Measurements from ENCODE around the gene CEBPG. TPM values are rescaled to one million over a fixed set of nuclear protein-coding genes. Genes with fewer than 3 reads are reported as not detected.

The CEBPG gene
- total RNA-seq, 6 donors from 2014 or later, result 11.5 to 44.7 (median 22.7) TPM

- DNase-seq (no peak), ATAC-seq (ENCODE audit: low FRiP score in 2 of 2) (no peak)
- Histone ChIP-seq H3K27ac (no peak overlapping the region), H3K4me3 (no peak overlapping the region), H3K36me3 (no peaks in the 10 kb centered on the region), H3K27me3 (no peaks in the 10 kb centered on the region), H3K9me3 (no peaks in the 10 kb centered on the region), H3K4me1 (no peaks in the 10 kb centered on the region)
- TF ChIP-seq EP300 (IDR thresholded peaks at IDR 0.05) (no peak), POLR2AphosphoS5 (IDR thresholded peaks at IDR 0.05) (no peak), CTCF (IDR thresholded peaks at IDR 0.05) (no peak), POLR2A (IDR thresholded peaks at IDR 0.05) (no peak)
- 88 to 89% methylated on average over 6 of the region's 6 CpGs for WGBS, 2 donors
Observed at GRCh38 chr19:33366127-33366526, 7.4 kb upstream of the CEBPG start.

GRCh38 chr19:33366897-33367296 lies 6.6 kb upstream of the CEBPG start:
- no peak overlapping the region for H3K27ac ChIP-seq
- DNase-seq, result no peak
- H3K4me3 ChIP-seq, result no peak overlapping the region
- TF ChIP-seq POLR2AphosphoS5 (IDR thresholded peaks at IDR 0.05), result no peak
- no peak for TF ChIP-seq EP300 (IDR thresholded peaks at IDR 0.05)
- TF ChIP-seq CTCF (IDR thresholded peaks at IDR 0.05), result no peak
- no peak for TF ChIP-seq POLR2A (IDR thresholded peaks at IDR 0.05)
- ATAC-seq (ENCODE audit: low FRiP score in 2 of 2), result no peak
- WGBS, 2 donors, result 81 to 91% methylated on average over 5 of the region's 5 CpGs
- no peaks in the 10 kb centered on the region for H3K36me3 ChIP-seq
- no peaks in the 10 kb centered on the region for H3K4me1 ChIP-seq
- no peaks in the 10 kb centered on the region for H3K27me3 ChIP-seq
- H3K9me3 ChIP-seq, result no peaks in the 10 kb centered on the region

GRCh38 chr19:33368074-33368864 lies 5.2 kb upstream of the CEBPG start:
- WGBS, 2 donors, result 58 to 62% methylated on average over 5 of the region's 5 CpGs
- H3K4me1 ChIP-seq, result no peaks in the 10 kb centered on the region
- no peak for ATAC-seq (ENCODE audit: low FRiP score in 2 of 2)
- no peak for DNase-seq
- H3K36me3 ChIP-seq, result no peaks in the 10 kb centered on the region
- H3K27me3 ChIP-seq, result no peaks in the 10 kb centered on the region
- H3K27ac ChIP-seq, result no peak overlapping the region
- H3K9me3 ChIP-seq, result no peaks in the 10 kb centered on the region
- TF ChIP-seq POLR2AphosphoS5 (IDR thresholded peaks at IDR 0.05) (no peak), POLR2A (IDR thresholded peaks at IDR 0.05) (no peak), CTCF (IDR thresholded peaks at IDR 0.05) (no peak), EP300 (IDR thresholded peaks at IDR 0.05) (no peak)
- no peak overlapping the region for H3K4me3 ChIP-seq

GRCh38 chr19:33370783-33371182 lies 2.7 kb upstream of the CEBPG start:
- Histone ChIP-seq H3K9me3 (no peaks in the 10 kb centered on the region), H3K27me3 (no peaks in the 10 kb centered on the region), H3K4me3 (no peak overlapping the region), H3K36me3 (no peaks in the 10 kb centered on the region), H3K27ac (no peak overlapping the region), H3K4me1 (peaks cover 9 to 15% (median 14%) of the 10 kb centered on the region in 4 donors)
- ATAC-seq (ENCODE audit: low FRiP score in 2 of 2) (no peak), DNase-seq (no peak)
- no peak for TF ChIP-seq CTCF (IDR thresholded peaks at IDR 0.05)
- TF ChIP-seq EP300 (IDR thresholded peaks at IDR 0.05), result no peak
- TF ChIP-seq POLR2AphosphoS5 (IDR thresholded peaks at IDR 0.05), result no peak
- no peak for TF ChIP-seq POLR2A (IDR thresholded peaks at IDR 0.05)
- 74 to 76% methylated on average over 4 of the region's 4 CpGs for WGBS, 2 donors
